Kidney epithelial cell (primary cell): ENCODE data around the gene ATG9B. TPM values are rescaled to one million over a fixed set of nuclear protein-coding genes. Genes with fewer than 3 reads are reported as not detected.

ENCODE experiments used
- DNase-seq: peaks from one replicate; pipeline ENCODE4 v3.0.0-alpha.2; 2010; ENCODE audit warnings: low read depth
- H3K27me3 ChIP-seq: 2 replicates; pipeline ENCODE4 v1.6.0; 2011; ENCODE audit warnings: low read length; ENCODE audit not compliant: control insufficient read depth, insufficient read depth
- H3K36me3 ChIP-seq: 2 replicates; pipeline ENCODE4 v1.5.1; 2011; ENCODE audit warnings: low read length; ENCODE audit not compliant: control insufficient read depth, insufficient read depth
- H3K4me3 ChIP-seq: 2 replicates; pipeline ENCODE4 v1.5.1; 2011; ENCODE audit warnings: low read depth, mild to moderate bottlenecking, control low read depth, low read length
- total RNA-seq: library from RNA; depleted of rRNA; stranded (reverse); fragments of >200 nt; gene quantifications from 2 replicates; pipeline ENCODE4 v1.2.3, GENCODE V29; 2015
- TF ChIP-seq, protein P1 (sequence below): IDR thresholded peaks from 2 replicates; pipeline ENCODE4 v1.5.1; 2011; ENCODE audit warnings: mild to moderate bottlenecking, moderate library complexity, low read length, control low read depth, inconsistent platforms; ENCODE audit not compliant: insufficient read depth, poor library complexity, severe bottlenecking

The ATG9B gene, protein sequence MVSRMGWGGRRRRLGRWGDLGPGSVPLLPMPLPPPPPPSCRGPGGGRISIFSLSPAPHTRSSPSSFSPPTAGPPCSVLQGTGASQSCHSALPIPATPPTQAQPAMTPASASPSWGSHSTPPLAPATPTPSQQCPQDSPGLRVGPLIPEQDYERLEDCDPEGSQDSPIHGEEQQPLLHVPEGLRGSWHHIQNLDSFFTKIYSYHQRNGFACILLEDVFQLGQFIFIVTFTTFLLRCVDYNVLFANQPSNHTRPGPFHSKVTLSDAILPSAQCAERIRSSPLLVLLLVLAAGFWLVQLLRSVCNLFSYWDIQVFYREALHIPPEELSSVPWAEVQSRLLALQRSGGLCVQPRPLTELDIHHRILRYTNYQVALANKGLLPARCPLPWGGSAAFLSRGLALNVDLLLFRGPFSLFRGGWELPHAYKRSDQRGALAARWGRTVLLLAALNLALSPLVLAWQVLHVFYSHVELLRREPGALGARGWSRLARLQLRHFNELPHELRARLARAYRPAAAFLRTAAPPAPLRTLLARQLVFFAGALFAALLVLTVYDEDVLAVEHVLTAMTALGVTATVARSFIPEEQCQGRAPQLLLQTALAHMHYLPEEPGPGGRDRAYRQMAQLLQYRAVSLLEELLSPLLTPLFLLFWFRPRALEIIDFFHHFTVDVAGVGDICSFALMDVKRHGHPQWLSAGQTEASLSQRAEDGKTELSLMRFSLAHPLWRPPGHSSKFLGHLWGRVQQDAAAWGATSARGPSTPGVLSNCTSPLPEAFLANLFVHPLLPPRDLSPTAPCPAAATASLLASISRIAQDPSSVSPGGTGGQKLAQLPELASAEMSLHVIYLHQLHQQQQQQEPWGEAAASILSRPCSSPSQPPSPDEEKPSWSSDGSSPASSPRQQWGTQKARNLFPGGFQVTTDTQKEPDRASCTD
- total RNA-seq, result 0.55 and 2.1 TPM in 2 replicates

DNA sequence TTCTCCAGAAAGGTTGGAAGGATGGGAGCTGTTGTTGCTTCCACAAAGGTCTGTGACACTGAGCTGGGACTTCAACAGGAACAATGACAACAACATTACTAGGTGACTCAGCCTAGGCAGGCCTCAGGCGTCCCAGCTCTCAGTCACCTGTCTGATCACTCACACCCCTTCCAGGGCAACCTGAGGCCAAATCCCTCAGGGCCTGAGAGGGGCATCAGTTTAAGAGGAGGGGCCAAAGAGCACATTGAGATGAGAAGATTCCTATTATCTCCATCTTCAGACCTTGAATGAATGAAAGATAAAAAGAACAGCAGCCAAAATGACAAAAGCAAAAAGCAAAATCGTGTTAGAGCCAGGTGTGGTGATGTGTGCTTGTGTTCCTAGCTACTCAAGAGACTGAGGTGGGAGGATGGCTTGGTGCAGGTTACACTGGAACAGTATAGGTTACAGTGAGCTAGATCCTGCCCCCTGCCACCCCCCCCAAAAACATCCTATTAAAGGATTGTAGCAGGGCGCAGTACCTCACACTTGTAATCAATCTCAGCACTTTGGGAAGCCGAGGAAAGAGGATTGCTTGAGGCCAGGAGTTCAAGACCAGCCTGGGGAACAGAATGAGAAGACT lies at the start of gene ATG9B:
ATG9B (minus strand) TSS at position 60 of the 622 bp plus-strand sequence. CDS start 71 bp downstream, outside the sequence.
- H3K27me3 ChIP-seq, result peaks cover 11% of the 10 kb centered on the region
- no peak within 1 kb of the TSS for H3K4me3 ChIP-seq
- H3K36me3 ChIP-seq, result no peaks in the 10 kb centered on the region
- TF ChIP-seq, protein P1, sequence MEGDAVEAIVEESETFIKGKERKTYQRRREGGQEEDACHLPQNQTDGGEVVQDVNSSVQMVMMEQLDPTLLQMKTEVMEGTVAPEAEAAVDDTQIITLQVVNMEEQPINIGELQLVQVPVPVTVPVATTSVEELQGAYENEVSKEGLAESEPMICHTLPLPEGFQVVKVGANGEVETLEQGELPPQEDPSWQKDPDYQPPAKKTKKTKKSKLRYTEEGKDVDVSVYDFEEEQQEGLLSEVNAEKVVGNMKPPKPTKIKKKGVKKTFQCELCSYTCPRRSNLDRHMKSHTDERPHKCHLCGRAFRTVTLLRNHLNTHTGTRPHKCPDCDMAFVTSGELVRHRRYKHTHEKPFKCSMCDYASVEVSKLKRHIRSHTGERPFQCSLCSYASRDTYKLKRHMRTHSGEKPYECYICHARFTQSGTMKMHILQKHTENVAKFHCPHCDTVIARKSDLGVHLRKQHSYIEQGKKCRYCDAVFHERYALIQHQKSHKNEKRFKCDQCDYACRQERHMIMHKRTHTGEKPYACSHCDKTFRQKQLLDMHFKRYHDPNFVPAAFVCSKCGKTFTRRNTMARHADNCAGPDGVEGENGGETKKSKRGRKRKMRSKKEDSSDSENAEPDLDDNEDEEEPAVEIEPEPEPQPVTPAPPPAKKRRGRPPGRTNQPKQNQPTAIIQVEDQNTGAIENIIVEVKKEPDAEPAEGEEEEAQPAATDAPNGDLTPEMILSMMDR, result no peak
- no peak for DNase-seq

DNA sequence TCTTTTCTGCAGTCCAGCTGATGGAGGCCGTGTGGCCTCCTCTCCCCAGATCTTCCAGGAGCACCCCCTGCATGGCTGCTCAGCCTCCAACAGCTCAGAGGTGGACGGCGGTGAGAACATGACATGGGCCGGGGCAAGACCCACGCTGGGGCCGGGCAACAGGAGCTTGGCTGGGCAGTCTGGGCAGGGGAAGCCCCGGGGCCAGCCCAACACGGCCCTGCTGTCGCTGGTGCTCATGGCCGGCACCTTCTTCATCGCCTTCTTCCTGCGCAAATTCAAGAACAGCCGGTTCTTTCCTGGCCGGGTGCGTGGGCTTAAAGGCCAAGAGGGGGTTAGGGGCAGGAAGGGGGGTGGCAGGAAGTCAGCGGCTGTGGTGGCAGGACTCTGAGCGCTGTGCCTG lies 49.7 kb upstream of the ATG9B start:
- no peak for DNase-seq
- TF ChIP-seq, protein P1, result no peak
- Histone ChIP-seq H3K27me3 (no peaks in the 10 kb centered on the region), H3K4me3 (no peak overlapping the region), H3K36me3 (peaks cover 4% of the 10 kb centered on the region)

DNA sequence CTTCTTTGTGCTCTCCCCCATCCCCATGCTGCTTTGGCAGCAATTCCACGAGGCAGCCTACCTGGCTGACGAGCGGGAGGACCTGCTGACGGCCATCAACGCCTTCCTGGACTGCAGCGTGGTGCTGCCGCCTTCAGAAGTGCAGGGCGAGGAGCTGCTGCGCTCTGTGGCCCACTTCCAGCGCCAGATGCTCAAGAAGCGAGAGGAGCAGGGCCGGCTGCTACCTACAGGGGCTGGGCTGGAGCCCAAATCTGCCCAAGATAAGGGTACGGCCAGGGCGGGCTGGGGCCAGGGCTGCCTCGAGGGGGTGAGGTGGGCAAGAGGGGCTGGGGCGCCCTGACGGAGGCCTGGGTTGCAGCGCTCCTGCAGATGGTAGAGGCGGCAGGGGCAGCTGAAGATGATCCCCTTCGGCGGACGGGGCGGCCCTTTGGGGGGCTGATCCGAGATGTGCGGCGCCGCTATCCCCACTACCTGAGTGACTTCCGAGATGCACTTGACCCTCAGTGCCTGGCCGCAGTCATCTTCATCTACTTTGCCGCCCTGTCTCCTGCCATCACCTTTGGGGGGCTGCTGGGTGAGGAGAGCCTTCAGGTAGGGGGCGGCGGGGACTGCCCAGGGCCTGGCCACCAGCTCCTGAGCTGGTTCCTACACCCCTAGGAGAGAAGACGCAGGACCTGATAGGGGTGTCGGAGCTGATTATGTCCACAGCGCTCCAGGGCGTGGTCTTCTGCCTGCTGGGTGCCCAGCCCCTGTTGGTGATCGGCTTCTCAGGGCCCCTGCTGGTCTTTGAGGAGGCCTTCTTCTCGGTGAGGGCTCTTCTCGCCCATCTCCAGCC lies 47.0 kb upstream of the ATG9B start:
- no peak overlapping the region for H3K4me3 ChIP-seq
- TF ChIP-seq, protein P1, result no peak

DNA sequence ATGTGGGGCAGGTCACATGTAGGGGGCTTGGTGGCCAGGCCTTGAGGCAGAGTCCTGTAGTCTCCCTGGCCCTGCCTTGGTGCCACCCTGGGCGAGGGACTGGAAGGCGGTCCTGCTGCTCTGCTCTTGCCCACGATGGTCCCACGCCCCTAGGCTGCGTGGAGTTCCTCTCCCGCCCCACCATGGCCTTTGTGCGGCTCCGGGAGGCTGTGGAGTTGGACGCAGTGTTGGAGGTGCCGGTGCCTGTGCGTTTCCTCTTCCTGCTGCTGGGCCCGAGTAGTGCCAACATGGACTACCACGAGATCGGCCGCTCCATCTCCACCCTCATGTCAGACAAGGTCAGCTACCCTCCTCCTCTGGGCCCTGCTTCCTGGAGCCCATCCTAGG lies 46.3 kb upstream of the ATG9B start:
- no peak for DNase-seq
- no peak overlapping the region for H3K4me3 ChIP-seq
- peaks cover 4% of the 10 kb centered on the region for H3K36me3 ChIP-seq
- H3K27me3 ChIP-seq, result no peaks in the 10 kb centered on the region
- TF ChIP-seq, protein P1, result no peak

More for the DNA sequence above, 47.0 kb upstream of the ATG9B start:
- no peaks in the 10 kb centered on the region for H3K27me3 ChIP-seq
- peaks cover 3% of the 10 kb centered on the region for H3K36me3 ChIP-seq
- DNase-seq, result no peak
